Measurements from ENCODE around the gene LEPR. TPM values are rescaled to one million over a fixed set of nuclear protein-coding genes. Genes with fewer than 3 reads are reported as not detected.

The LEPR gene
- total and polyA plus RNA-seq, 7 donors, result 0.73 to 7.8 (median 2.1) TPM

DNA sequence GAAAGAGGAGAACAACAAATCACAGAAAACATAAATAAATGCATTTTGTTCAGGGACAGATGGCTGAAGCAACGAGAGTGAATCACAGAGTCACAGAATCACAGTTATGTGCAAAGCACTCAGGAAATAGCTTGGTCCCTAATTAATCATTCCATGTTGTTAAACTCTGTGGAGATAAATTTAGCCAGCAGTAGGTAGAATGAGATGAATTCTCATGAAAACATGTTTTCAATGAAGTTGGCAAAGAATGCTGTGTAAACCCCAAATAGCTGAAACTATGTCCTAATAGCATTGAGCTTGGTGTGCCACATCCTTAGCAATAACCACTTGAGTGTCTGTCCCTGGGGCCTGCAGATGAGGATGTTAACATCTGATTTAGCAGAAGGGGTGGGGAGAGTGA, 20.4 kb downstream of the LEPR start:
- Histone ChIP-seq H3K4me3 (no peak overlapping the region), H3K36me3 (ENCODE audit: insufficient read depth in 1 of 2, low read depth in 1 of 2) (peaks cover 0 to 3% of the 10 kb centered on the region in 2 donors), H3K27me3 (ENCODE audit: insufficient read depth in 3 of 3, low read length in 2 of 3) (no peaks in the 10 kb centered on the region), H3K9me3 (no peaks in the 10 kb centered on the region), H3K27ac (no peak overlapping the region), H3K4me1 (no peaks in the 10 kb centered on the region)
- intact Hi-C loops (cut with DNase I), result no loop called here
- no peak for ATAC-seq
- TF ChIP-seq, protein P1, sequence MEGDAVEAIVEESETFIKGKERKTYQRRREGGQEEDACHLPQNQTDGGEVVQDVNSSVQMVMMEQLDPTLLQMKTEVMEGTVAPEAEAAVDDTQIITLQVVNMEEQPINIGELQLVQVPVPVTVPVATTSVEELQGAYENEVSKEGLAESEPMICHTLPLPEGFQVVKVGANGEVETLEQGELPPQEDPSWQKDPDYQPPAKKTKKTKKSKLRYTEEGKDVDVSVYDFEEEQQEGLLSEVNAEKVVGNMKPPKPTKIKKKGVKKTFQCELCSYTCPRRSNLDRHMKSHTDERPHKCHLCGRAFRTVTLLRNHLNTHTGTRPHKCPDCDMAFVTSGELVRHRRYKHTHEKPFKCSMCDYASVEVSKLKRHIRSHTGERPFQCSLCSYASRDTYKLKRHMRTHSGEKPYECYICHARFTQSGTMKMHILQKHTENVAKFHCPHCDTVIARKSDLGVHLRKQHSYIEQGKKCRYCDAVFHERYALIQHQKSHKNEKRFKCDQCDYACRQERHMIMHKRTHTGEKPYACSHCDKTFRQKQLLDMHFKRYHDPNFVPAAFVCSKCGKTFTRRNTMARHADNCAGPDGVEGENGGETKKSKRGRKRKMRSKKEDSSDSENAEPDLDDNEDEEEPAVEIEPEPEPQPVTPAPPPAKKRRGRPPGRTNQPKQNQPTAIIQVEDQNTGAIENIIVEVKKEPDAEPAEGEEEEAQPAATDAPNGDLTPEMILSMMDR (IDR thresholded peaks at IDR 0.05), result no peak
- no peak for DNase-seq
- 64 to 71% (median 71%) methylated on average over 1 of the region's 1 CpG for WGBS, 3 donors

DNA sequence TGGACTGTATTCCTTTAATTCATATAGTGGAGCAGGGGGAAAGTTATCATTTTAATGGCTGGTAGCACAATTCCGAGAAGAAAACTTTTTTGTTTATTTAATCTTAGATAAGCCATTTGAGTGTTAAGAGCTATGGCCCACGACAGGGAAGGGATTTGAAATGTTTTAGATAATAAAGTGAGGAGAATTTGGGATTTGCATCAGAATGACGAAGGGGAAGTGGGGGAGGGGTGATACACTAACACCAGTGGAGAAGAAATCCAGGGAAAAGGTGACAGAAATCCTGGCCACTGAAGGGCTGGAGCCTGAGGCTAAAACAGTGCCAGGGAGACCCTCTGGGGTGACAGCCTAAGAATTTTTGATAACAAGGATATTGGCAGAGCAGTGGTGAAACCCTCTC, 21.0 kb downstream of the LEPR start:
- ATAC-seq (no peak), DNase-seq (no peak)
- no peak overlapping the region for H3K27ac ChIP-seq
- 44 to 48% (median 45%) methylated on average over 3 of the region's 3 CpGs for WGBS, 3 donors
- TF ChIP-seq, protein P1 (IDR thresholded peaks at IDR 0.05), result no peak
- H3K4me3 ChIP-seq, result no peak overlapping the region
- H3K4me1 ChIP-seq, result no peaks in the 10 kb centered on the region
- no peaks in the 10 kb centered on the region for H3K27me3 ChIP-seq (ENCODE audit: insufficient read depth in 3 of 3, low read length in 2 of 3)
- no peaks in the 10 kb centered on the region for H3K9me3 ChIP-seq
- H3K36me3 ChIP-seq (ENCODE audit: insufficient read depth in 1 of 2, low read depth in 1 of 2), result peaks cover 0 to 3% of the 10 kb centered on the region in 2 donors
- intact Hi-C loops (cut with DNase I), result no loop called here

DNA sequence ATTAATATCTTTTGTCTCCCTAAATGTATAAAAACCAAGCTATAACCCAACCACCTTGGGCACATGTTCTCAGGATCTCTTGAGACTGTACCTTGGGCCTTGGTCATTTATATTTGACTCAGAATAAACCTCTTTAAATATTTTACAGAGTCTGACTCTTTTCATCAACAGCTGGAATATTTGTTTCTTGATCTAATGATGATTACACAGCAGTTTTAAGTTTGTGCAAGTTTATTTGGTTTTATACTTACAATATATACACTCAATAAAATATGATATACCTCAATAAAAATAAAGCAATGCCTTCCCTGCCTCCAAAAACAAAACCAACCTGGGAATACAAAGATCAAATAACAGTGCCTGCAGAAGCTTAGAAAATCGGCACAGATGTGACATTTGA, 22.0 kb downstream of the LEPR start:
- no peak for DNase-seq
- no peak for ATAC-seq
- Histone ChIP-seq H3K27ac (no peak overlapping the region), H3K27me3 (ENCODE audit: insufficient read depth in 3 of 3, low read length in 2 of 3) (no peaks in the 10 kb centered on the region), H3K36me3 (ENCODE audit: insufficient read depth in 1 of 2, low read depth in 1 of 2) (no peaks in the 10 kb centered on the region), H3K4me1 (no peaks in the 10 kb centered on the region), H3K4me3 (no peak overlapping the region), H3K9me3 (no peaks in the 10 kb centered on the region)
- intact Hi-C loops (cut with DNase I), result no loop called here
- WGBS, 3 donors, result 29 to 66% (median 52%) methylated on average over 1 of the region's 1 CpG
- TF ChIP-seq, protein P1 (IDR thresholded peaks at IDR 0.05), result no peak

DNA sequence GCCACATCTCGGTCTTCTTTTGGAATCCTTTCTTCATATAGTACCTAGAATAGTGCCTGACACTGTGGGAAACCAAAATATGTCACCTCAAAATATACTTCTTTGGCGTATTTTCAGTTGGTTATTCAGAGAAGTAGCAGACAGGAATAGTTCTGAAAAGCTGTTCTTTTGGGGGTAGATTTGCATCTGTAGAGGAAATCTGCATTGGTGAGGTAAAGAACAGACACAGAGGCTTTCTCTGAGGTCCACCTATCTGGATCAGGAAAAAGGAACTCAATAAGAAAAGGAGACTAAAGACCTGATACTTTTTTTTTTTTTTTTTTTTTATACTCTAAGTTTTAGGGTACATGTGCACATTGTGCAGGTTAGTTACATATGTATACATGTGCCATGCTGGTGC, 23.2 kb downstream of the LEPR start:
- TF ChIP-seq, protein P1 (IDR thresholded peaks at IDR 0.05), result no peak
- intact Hi-C loops (cut with DNase I), result no loop called here
- Histone ChIP-seq H3K4me3 (no peak overlapping the region), H3K4me1 (no peaks in the 10 kb centered on the region), H3K9me3 (no peaks in the 10 kb centered on the region), H3K27me3 (ENCODE audit: insufficient read depth in 3 of 3, low read length in 2 of 3) (no peaks in the 10 kb centered on the region), H3K27ac (no peak overlapping the region), H3K36me3 (ENCODE audit: insufficient read depth in 1 of 2, low read depth in 1 of 2) (no peaks in the 10 kb centered on the region)
- WGBS, 3 donors, result 92 to 93% (median 92%) methylated on average over 2 of the region's 2 CpGs
- no peak for DNase-seq
- ATAC-seq, result no peak

DNA sequence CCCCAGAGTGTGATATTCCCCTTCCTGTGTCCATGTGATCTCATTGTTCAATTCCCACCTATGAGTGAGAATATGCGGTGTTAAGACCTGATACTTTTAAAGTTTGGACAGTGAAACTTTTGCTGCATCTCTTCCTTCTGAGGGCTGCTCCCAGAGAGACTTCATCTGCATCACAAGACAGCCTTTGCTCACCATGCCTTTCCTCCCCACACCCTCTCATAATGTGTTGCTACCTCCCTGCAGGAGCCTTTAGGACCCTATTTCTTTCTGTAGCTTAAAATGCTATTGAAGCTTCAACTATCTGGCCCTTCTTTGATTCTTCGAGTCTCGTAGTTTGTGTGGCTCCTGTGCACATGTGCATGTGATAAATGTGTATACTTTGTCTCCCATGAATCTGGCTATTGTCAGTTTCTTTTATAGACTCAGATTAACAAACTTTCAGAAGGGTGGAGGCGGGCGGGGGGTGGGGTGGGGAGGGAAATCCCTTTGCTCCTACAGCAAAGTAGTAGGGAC, 23.7 kb downstream of the LEPR start:
- 69 to 79% (median 79%) methylated on average over 5 of the region's 5 CpGs for WGBS, 3 donors
- H3K27ac ChIP-seq, result no peak overlapping the region
- no peak for DNase-seq

More for the DNA sequence above, 23.7 kb downstream of the LEPR start:
- H3K4me3 ChIP-seq, result no peak overlapping the region
- no peak for ATAC-seq
- no peaks in the 10 kb centered on the region for H3K27me3 ChIP-seq (ENCODE audit: insufficient read depth in 3 of 3, low read length in 2 of 3)
- H3K4me1 ChIP-seq, result no peaks in the 10 kb centered on the region
- H3K36me3 ChIP-seq (ENCODE audit: insufficient read depth in 1 of 2, low read depth in 1 of 2), result no peaks in the 10 kb centered on the region
- TF ChIP-seq, protein P1 (IDR thresholded peaks at IDR 0.05), result no peak
- no peaks in the 10 kb centered on the region for H3K9me3 ChIP-seq
- intact Hi-C loops (cut with DNase I), result no loop called here

Measured in psoas muscle (tissue), 8 donors.